PC-3 (cell line): ENCODE results near the gene MS4A18. TPM values are rescaled to one million over a fixed set of nuclear protein-coding genes. Genes with fewer than 3 reads are reported as not detected.

Experiments
- ATAC-seq: fragments of 200-7000 bp; cut with Tn5 transposase; 2 replicates; pipeline ENCODE4 v1.9.1; 2020; ENCODE audit warnings: mild to moderate bottlenecking, moderate library complexity
- BruUV-seq: library from RNA; stranded (reverse); fragments of 400-500 nt; replicated peaks from 2 replicates; lab custom pipeline; 2021; lab: Mats Ljungman, UMichigan
- CTCF ChIA-PET: fragments of 300-600 bp; sonication (Branson Sonifier 250); formaldehyde crosslinking; loops from one replicate; lab custom pipeline; 2022; ENCODE audit warnings: antibody characterized with exemption; lab: Charles Lee
- POLR2A ChIA-PET: fragments of 300-600 bp; sonication (Branson Sonifier 250); formaldehyde crosslinking; loops from one replicate; lab custom pipeline; 2022; ENCODE audit warnings: antibody characterized with exemption; ENCODE audit not compliant: unreplicated experiment; lab: Charles Lee
- DNase-seq: peaks from one replicate; pipeline ENCODE4 v3.0.0-alpha.2; 2015
- H2AFZ ChIP-seq: fragments of 300-600 bp; sonication (generic); 2 replicates; pipeline ENCODE4 v1.6.0; 2016; ENCODE audit warnings: antibody characterized with exemption, low read length
- H3F3A ChIP-seq: fragments of 300-600 bp; sonication (generic); one replicate; pipeline ENCODE4 v1.6.0; 2017; ENCODE audit warnings: antibody characterized with exemption, low read length, control low read depth, mild to moderate bottlenecking; ENCODE audit not compliant: unreplicated experiment
- H3K27ac ChIP-seq: fragments of 300-600 bp; sonication (generic); 2 replicates; pipeline ENCODE4 v1.5.1; 2016; ENCODE audit warnings: mild to moderate bottlenecking, low read length
- H3K27me3 ChIP-seq: fragments of 300-600 bp; sonication (generic); 2 replicates; pipeline ENCODE4 v1.6.1; 2016; ENCODE audit warnings: low read length, mixed read lengths
- H3K36me3 ChIP-seq: fragments of 300-600 bp; sonication (generic); 2 replicates; pipeline ENCODE4 v1.6.1; 2016; ENCODE audit warnings: low read depth, mixed run types, low read length, mixed read lengths
- H3K4me1 ChIP-seq: fragments of 300-600 bp; sonication (generic); 2 replicates; pipeline ENCODE4 v1.5.1; 2016; ENCODE audit warnings: low read length; ENCODE audit not compliant: insufficient read depth
- H3K4me2 ChIP-seq: fragments of 300-600 bp; sonication (generic); 2 replicates; pipeline ENCODE4 v1.6.0; 2016; ENCODE audit warnings: low read length
- H3K4me3 ChIP-seq: fragments of 300-600 bp; sonication (generic); 2 replicates; pipeline ENCODE4 v1.5.1; 2016; ENCODE audit warnings: mild to moderate bottlenecking, low read length, mixed read lengths
- H3K79me2 ChIP-seq: fragments of 300-600 bp; sonication (generic); 2 replicates; pipeline ENCODE4 v1.6.1; 2017; ENCODE audit warnings: low read length, mixed read lengths
- H3K9ac ChIP-seq: fragments of 300-600 bp; sonication (generic); 2 replicates; pipeline ENCODE4 v1.6.0; 2016; ENCODE audit warnings: mild to moderate bottlenecking, low read length
- H3K9me2 ChIP-seq: fragments of 300-600 bp; sonication (generic); replicated peaks from 2 replicates; pipeline ENCODE4 v1.6.1; 2016; ENCODE audit warnings: mixed run types, low read length, mixed read lengths
- H3K9me3 ChIP-seq: fragments of 300-600 bp; sonication (generic); 2 replicates; pipeline ENCODE4 v1.6.1; 2016; ENCODE audit warnings: low read length, mixed read lengths
- H4K20me1 ChIP-seq: fragments of 300-600 bp; sonication (generic); 2 replicates; pipeline ENCODE4 v1.6.1; 2016; ENCODE audit warnings: low read length, mixed read lengths
- EZH2 ChIP-seq: fragments of 300-600 bp; sonication (generic); IDR thresholded peaks from one replicate; pipeline ENCODE4 v1.6.1; 2017; ENCODE audit warnings: antibody characterized with exemption, mild to moderate bottlenecking, low read length; ENCODE audit not compliant: unreplicated experiment
- EZH2phosphoT487 ChIP-seq: fragments of 300-600 bp; sonication (generic); IDR thresholded peaks from 2 replicates; pipeline ENCODE4 v1.6.1; 2018; ENCODE audit warnings: mild to moderate bottlenecking, antibody characterized with exemption, low read length, borderline replicate concordance
- intact Hi-C: fragments of 100-400 bp; cut with micrococcal nuclease; formaldehyde crosslinking; loops from 2 replicates; pipeline ENCODE4 v1.9.0; 2023
- total RNA-seq: library from RNA; depleted of rRNA; stranded (reverse); fragments of >200 nt; gene quantifications from 2 replicates; pipeline ENCODE4 v1.2.3, GENCODE V29; 2014
- TF ChIP-seq, protein P1 (sequence below): fragments of 300-600 bp; sonication (generic); conservative IDR thresholded peaks from 2 replicates; pipeline ENCODE4 v1.5.1; 2017; ENCODE audit warnings: antibody characterized with exemption, low read depth, mild to moderate bottlenecking, low read length

The MS4A18 gene
- total RNA-seq, 1 experiment from 2014 or later: not detected

DNA sequence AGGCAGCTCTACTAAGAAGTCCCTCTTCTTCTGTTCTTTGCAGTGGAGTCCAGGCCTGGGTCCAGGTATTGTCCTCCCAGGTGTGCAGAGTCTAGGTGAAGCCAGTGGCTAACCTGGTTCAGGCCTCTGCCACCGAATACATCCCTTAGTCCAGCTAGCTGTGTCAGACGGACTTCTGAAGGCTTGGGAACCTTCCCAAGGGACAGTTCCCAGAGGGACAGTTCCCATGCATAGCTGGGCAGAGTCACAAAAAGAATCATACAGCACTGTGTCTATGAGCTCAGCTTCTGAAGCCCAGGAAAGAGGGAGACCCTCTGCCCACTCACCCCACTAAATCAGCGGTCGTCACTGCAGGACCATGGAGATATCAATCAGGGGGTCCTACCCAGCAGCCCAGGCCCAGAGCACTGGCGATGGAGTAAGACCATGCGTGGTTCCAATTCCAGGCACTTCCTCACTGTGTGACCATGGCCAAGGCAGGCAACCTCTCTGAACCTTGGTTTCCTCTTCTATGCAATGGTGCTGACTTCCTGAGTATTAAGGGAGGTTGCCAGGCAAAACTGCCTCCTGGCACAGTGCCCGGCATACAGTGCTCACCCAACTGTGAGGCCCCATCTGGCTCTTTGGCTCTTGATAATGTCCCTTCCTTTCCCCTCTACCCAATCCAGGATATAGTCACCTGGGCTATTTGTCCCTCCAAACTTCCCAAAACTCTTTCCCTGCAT is 64.0 kb downstream of the MS4A18 start:
- Histone ChIP-seq H3K36me3 (no peaks in the 10 kb centered on the region), H3K27me3 (peaks cover 4% of the 10 kb centered on the region; the same call in 1 of the 2 replicates), H3K79me2 (no peaks in the 10 kb centered on the region), H3K4me2 (no peak overlapping the region), H4K20me1 (no peaks in the 10 kb centered on the region), H3F3A (no peaks in the 10 kb centered on the region), H3K9ac (no peak overlapping the region), H3K9me2 (no peaks in the 10 kb centered on the region), H3K9me3 (0 out of 2 replicates have a peak, but pooled peaks cover 6% of the 10 kb centered on the region), H3K27ac (no peak overlapping the region), H3K4me1 (peaks cover 10% of the 10 kb centered on the region; the same call in 1 of the 2 replicates), H3K4me3 (no peak overlapping the region), H2AFZ (no peak overlapping the region)
- intact Hi-C loops: no loop called here
- BruUV-seq: no TSS peak
- TF ChIP-seq EZH2phosphoT487: no peak
- ATAC-seq (no peak), DNase-seq (no peak)
- ChIA-PET POLR2A (no interaction called here), CTCF (no interaction called here)

DNA sequence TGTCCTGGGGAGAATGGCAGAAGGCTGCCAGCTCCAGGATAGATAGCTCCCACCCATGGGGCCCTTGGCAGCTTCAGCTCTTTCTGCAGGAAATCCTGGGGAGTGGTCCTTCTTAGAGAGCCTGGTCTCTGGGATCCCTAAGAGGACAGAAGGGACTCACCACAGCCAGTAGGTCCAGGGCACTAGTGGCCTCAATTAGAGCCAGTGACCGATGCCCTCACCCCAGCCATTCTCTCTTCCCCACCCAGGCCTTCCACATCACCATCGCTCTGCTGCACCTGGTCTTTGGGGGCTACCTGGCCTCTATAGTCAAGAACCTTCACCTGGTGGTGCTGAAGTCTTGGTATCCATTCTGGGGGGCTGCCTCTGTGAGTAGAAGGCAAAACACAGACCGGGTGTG is 66.2 kb downstream of the MS4A18 start:
- H3K27me3 ChIP-seq: peaks cover 11% of the 10 kb centered on the region; the same call in 1 of the 2 replicates
- H3K27ac ChIP-seq: no peak overlapping the region
- DNase-seq (no peak), ATAC-seq (no peak)
- H2AFZ ChIP-seq: no peak overlapping the region
- H3K9ac ChIP-seq: no peak overlapping the region
- H3K79me2 ChIP-seq: no peaks in the 10 kb centered on the region
- no peaks in the 10 kb centered on the region for H3K9me2 ChIP-seq
- no TSS peak for BruUV-seq
- H3K9me3 ChIP-seq: 0 out of 2 replicates have a peak, but pooled peaks cover 6% of the 10 kb centered on the region
- no peak overlapping the region for H3K4me2 ChIP-seq
- no peaks in the 10 kb centered on the region for H4K20me1 ChIP-seq
- peaks cover 10% of the 10 kb centered on the region; the same call in 1 of the 2 replicates for H3K4me1 ChIP-seq
- ChIA-PET POLR2A (no interaction called here), CTCF (no interaction called here)
- TF ChIP-seq EZH2 (no peak), EZH2phosphoT487 (no peak)
- TF ChIP-seq, protein P1, sequence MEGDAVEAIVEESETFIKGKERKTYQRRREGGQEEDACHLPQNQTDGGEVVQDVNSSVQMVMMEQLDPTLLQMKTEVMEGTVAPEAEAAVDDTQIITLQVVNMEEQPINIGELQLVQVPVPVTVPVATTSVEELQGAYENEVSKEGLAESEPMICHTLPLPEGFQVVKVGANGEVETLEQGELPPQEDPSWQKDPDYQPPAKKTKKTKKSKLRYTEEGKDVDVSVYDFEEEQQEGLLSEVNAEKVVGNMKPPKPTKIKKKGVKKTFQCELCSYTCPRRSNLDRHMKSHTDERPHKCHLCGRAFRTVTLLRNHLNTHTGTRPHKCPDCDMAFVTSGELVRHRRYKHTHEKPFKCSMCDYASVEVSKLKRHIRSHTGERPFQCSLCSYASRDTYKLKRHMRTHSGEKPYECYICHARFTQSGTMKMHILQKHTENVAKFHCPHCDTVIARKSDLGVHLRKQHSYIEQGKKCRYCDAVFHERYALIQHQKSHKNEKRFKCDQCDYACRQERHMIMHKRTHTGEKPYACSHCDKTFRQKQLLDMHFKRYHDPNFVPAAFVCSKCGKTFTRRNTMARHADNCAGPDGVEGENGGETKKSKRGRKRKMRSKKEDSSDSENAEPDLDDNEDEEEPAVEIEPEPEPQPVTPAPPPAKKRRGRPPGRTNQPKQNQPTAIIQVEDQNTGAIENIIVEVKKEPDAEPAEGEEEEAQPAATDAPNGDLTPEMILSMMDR: no peak
- no peak overlapping the region for H3K4me3 ChIP-seq
- no peaks in the 10 kb centered on the region for H3F3A ChIP-seq
- no peaks in the 10 kb centered on the region for H3K36me3 ChIP-seq
- intact Hi-C loops: no loop called here

DNA sequence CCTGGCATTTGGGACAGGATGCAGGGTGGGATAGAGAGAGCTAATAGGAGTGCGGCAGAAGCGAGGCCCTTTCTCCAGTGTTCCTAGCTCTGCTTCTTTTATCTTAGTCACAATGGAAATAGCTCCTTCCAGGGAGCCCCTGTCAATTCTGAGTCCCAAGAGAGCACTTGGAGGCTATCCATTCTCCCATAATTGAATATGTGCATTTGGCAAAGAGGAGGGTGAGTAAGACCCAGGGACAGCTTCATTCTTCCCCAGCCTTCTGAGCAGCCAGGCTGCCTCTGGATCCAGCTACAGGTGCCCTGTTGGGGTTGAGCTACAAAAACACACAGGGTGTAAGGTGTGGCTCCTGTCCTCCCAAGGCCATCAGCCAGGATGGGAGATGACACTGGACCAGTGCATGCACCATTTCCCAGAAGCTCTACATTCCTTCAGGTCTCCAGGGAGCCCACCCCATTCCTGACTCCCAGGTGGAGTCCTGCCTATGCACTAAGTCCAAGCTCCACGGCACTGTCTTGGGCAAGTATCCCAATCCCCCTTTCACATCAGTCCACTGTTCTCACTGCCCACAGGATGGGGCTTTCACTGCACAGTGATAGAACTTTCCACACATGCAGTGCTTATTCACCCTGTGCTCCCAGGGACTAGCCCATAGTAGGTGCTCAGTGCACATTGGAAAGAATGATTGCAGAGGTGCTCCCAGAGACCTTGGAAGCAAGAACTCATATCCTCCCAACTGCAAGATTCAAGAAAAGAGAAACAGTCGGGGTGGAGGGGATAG is 66.8 kb downstream of the MS4A18 start:
- POLR2A ChIA-PET: no interaction called here
- DNase-seq: no peak
- H3K9ac ChIP-seq: no peak overlapping the region
- no peak overlapping the region for H3K4me3 ChIP-seq
- no peak overlapping the region for H3K4me2 ChIP-seq
- H2AFZ ChIP-seq: no peak overlapping the region
- no peaks in the 10 kb centered on the region for H3F3A ChIP-seq
- TF ChIP-seq EZH2phosphoT487 (no peak), EZH2 (no peak)
- TF ChIP-seq, protein P1: no peak
- H3K9me2 ChIP-seq: no peaks in the 10 kb centered on the region
- H3K36me3 ChIP-seq: no peaks in the 10 kb centered on the region
- no TSS peak for BruUV-seq
- CTCF ChIA-PET: no interaction called here
- no peaks in the 10 kb centered on the region for H4K20me1 ChIP-seq
- 0 out of 2 replicates have a peak, but pooled peaks cover 6% of the 10 kb centered on the region for H3K9me3 ChIP-seq
- H3K79me2 ChIP-seq: no peaks in the 10 kb centered on the region
- H3K4me1 ChIP-seq: peaks cover 10% of the 10 kb centered on the region; the same call in 1 of the 2 replicates
- no peak for ATAC-seq
- peaks cover 11% of the 10 kb centered on the region; the same call in 1 of the 2 replicates for H3K27me3 ChIP-seq
- intact Hi-C loops: no loop called here
- H3K27ac ChIP-seq: no peak overlapping the region
